Activated naive CD4-positive, alpha-beta T cell treated with anti-CD3 and anti-CD28 coated beads for 36 hours (primary cell): ENCODE results near the gene RANBP10. TPM values are rescaled to one million over a fixed set of nuclear protein-coding genes. Genes with fewer than 3 reads are reported as not detected.

Source experiments
- CTCF ChIA-PET: fragments of 350-600 bp; sonication (Branson Sonifier 250); formaldehyde crosslinking; loops from one replicate; lab custom pipeline; 2021; ENCODE audit warnings: antibody characterized with exemption; lab: Charles Lee
- DNase-seq: peaks from one replicate; pipeline ENCODE4 v3.0.0-alpha.2; 2020
- H3K27ac Mint-ChIP-seq: one replicate; pipeline ENCODE4 v1.8.0; 2021; ENCODE audit warnings: mild to moderate bottlenecking, mixed read lengths
- H3K27me3 Mint-ChIP-seq: one replicate; pipeline ENCODE4 v1.8.0; 2021; ENCODE audit warnings: low read depth, mixed read lengths
- H3K36me3 Mint-ChIP-seq: one replicate; pipeline ENCODE4 v1.8.0; 2021; ENCODE audit warnings: low read depth, mixed read lengths
- H3K4me1 Mint-ChIP-seq: one replicate; pipeline ENCODE4 v1.8.0; 2021; ENCODE audit warnings: low read depth, mixed read lengths
- H3K4me3 Mint-ChIP-seq: one replicate; pipeline ENCODE4 v1.8.0; 2021; ENCODE audit warnings: mild to moderate bottlenecking, moderate library complexity, mixed read lengths
- H3K9me3 Mint-ChIP-seq: one replicate; pipeline ENCODE4 v1.8.0; 2021; ENCODE audit warnings: mixed read lengths
- intact Hi-C: fragments of 100-400 bp; cut with micrococcal nuclease; formaldehyde crosslinking; loops from one replicate; pipeline ENCODE4 v1.15.1; 2023
- total RNA-seq, 2 experiments: library from RNA; stranded (reverse); gene quantifications; one replicate each; pipeline ENCODE4 v1.2.3, GENCODE V29; 2021

RANBP10 gene
- total RNA-seq, 2 experiments from 2014 or later, result 12.4 to 16.1 TPM

DNA sequence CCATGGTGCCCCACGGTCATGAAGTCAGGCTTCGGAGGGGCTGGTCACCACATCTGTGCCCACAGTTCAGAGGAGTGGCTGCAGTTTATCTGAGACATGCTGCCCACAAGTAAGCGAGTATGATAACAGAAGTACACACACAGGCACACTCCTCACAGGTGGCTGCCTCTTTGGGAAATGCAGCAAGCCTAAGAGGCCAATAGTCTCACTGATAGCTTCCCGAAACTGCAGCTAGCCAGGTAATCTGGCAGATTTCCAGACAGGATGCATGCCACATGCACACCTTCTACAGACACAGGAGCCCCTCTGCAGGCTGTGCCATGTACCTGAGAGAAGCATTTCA is 74.6 kb downstream of the RANBP10 start:
- H3K27ac Mint-ChIP-seq, result no peak overlapping the region
- no peak overlapping the region for H3K4me3 Mint-ChIP-seq
- no peak for DNase-seq
- intact Hi-C loops, result no loop called here
- CTCF ChIA-PET, result interaction anchor here (1.2 kb wide), 1 partner anchor 85 kb away, joined by 3 read pairs; no protein-coding TSS in a partner anchor
- no peaks in the 10 kb centered on the region for H3K4me1 Mint-ChIP-seq
- no peaks in the 10 kb centered on the region for H3K9me3 Mint-ChIP-seq
- H3K27me3 Mint-ChIP-seq, result no peaks in the 10 kb centered on the region
- peaks cover 4% of the 10 kb centered on the region for H3K36me3 Mint-ChIP-seq

- no peaks in the 10 kb centered on the region for H3K4me1 Mint-ChIP-seq
- intact Hi-C loops, result no loop called here
- H3K36me3 Mint-ChIP-seq, result peaks cover 4% of the 10 kb centered on the region
- H3K4me3 Mint-ChIP-seq, result no peak overlapping the region
- H3K9me3 Mint-ChIP-seq, result no peaks in the 10 kb centered on the region
- no peaks in the 10 kb centered on the region for H3K27me3 Mint-ChIP-seq
- CTCF ChIA-PET, result interaction anchor here (1.2 kb wide), 1 partner anchor 86 kb away, joined by 3 read pairs; no protein-coding TSS in a partner anchor
- DNase-seq, result no peak
- no peak overlapping the region for H3K27ac Mint-ChIP-seq
Measured at GRCh38 chr16:67731071-67731752, 75.1 kb downstream of the RANBP10 start.

- Mint-ChIP-seq H3K36me3 (peaks cover 4% of the 10 kb centered on the region), H3K27me3 (no peaks in the 10 kb centered on the region), H3K4me1 (no peaks in the 10 kb centered on the region), H3K27ac (no peak overlapping the region), H3K9me3 (no peaks in the 10 kb centered on the region), H3K4me3 (no peak overlapping the region)
- no peak for DNase-seq
- intact Hi-C loops, result no loop called here
- CTCF ChIA-PET, result no interaction called here
Measured at GRCh38 chr16:67730326-67730725, 76.0 kb downstream of the RANBP10 start.

DNA sequence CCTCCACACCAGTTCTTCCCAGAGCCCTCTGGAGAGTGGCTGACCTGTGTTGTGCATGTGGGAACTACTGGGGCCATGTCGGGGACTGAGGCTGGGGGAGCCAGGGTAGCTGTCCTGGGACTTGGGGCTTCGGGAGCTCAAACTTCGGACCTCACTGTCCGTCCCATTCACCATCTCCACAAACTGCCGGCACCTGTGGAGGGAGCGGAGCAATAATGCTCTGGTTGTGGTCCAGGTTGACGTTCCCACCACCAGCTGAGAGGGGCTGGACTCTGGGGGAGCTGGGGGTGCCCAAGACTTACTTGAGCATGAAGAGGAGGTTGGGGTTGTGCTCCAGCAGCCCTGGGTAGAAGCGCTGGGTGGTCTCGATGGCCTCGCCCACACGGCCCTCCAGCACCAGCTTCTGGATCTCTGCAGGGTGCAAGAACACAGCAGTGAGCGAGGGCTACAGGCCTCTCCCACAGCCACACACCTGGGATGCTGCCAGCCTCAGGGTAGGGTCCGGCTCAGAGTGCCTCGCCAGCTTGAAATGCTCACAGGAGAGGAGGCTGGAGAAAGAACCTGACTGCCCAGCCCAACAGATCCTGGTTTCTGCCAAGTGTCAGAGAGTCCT is 76.6 kb downstream of the RANBP10 start:
- Mint-ChIP-seq H3K27ac (no peak overlapping the region), H3K4me1 (no peaks in the 10 kb centered on the region), H3K4me3 (no peak overlapping the region), H3K36me3 (peaks cover 4% of the 10 kb centered on the region), H3K9me3 (no peaks in the 10 kb centered on the region), H3K27me3 (no peaks in the 10 kb centered on the region)
- intact Hi-C loops, result no loop called here
- CTCF ChIA-PET, result interaction anchor here (1.2 kb wide), 1 partner anchor 11 kb away, joined by 3 read pairs; the partner anchor contains the start of gene GFOD2
- no peak for DNase-seq

- no peak for DNase-seq
- no peaks in the 10 kb centered on the region for H3K27me3 Mint-ChIP-seq
- no peak overlapping the region for H3K4me3 Mint-ChIP-seq
- H3K27ac Mint-ChIP-seq, result no peak overlapping the region
- no peaks in the 10 kb centered on the region for H3K4me1 Mint-ChIP-seq
- CTCF ChIA-PET, result no interaction called here
- intact Hi-C loops, result no loop called here
- H3K9me3 Mint-ChIP-seq, result no peaks in the 10 kb centered on the region
- peaks cover 4% of the 10 kb centered on the region for H3K36me3 Mint-ChIP-seq
Measured at GRCh38 chr16:67727521-67728485, 78.6 kb downstream of the RANBP10 start.

DNA sequence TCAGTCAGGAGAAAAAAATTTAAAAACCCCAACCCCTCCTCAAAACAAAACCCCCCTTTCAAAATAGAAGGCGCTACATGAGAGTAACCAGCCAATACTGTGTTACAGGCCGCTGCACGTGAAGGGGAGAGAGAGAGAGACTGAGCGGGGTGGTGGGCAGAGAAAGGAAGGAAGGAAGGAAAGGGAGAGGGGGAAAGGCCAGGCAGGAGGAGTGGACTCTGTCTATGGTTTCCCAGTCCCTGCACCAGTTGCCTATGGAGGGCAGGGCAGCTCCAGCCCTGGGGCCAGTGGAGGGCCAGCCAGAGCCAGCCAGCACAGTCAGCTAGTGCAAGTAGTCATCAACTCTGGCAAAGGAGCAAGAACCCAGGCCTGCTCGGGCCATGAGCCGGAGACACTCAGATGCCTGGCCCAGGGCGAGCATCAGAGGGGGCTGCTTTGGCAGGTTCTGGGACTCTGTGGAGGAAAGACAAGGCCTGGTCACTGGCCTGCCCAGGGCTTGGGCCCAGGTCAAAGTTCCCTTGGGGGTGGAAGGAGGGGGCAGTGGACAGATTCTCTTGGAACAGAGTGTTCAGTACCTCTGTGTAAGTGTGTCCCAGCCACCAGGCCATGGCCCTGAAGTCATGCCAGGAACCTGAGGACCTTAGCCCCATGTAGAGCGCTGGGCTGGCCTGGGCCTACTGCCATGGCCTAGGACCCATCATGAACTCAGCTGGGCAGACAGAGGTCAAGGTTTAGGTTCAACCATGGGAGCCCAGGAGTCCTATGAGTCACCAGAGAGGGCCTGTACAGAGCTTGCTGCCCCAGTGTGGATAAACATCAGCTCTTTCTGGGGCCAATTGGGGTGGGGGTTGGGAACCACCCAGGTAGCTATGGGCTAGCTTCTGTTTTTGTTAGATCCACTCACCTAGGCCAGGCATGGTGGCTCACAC is 80.0 kb downstream of the RANBP10 start:
- Mint-ChIP-seq H3K4me3 (no peak overlapping the region), H3K9me3 (no peaks in the 10 kb centered on the region), H3K36me3 (peaks cover 4% of the 10 kb centered on the region), H3K27me3 (no peaks in the 10 kb centered on the region), H3K27ac (no peak overlapping the region), H3K4me1 (no peaks in the 10 kb centered on the region)
- intact Hi-C loops, result no loop called here
- CTCF ChIA-PET, result no interaction called here
- no peak for DNase-seq

GRCh38 chr16:67723911-67724305 is 82.5 kb downstream of the RANBP10 start:
- Mint-ChIP-seq H3K4me3 (no peak overlapping the region), H3K4me1 (peaks cover 13% of the 10 kb centered on the region), H3K27me3 (no peaks in the 10 kb centered on the region), H3K27ac (no peak overlapping the region), H3K9me3 (no peaks in the 10 kb centered on the region), H3K36me3 (peaks cover 4% of the 10 kb centered on the region)
- no peak for DNase-seq
- CTCF ChIA-PET, result interaction anchor here (0.7 to 1.3 kb wide), 3 partner anchors 56 to 238 kb away, joined by 3 read pairs; no protein-coding TSS in a partner anchor
- intact Hi-C loops, result no loop called here

DNA sequence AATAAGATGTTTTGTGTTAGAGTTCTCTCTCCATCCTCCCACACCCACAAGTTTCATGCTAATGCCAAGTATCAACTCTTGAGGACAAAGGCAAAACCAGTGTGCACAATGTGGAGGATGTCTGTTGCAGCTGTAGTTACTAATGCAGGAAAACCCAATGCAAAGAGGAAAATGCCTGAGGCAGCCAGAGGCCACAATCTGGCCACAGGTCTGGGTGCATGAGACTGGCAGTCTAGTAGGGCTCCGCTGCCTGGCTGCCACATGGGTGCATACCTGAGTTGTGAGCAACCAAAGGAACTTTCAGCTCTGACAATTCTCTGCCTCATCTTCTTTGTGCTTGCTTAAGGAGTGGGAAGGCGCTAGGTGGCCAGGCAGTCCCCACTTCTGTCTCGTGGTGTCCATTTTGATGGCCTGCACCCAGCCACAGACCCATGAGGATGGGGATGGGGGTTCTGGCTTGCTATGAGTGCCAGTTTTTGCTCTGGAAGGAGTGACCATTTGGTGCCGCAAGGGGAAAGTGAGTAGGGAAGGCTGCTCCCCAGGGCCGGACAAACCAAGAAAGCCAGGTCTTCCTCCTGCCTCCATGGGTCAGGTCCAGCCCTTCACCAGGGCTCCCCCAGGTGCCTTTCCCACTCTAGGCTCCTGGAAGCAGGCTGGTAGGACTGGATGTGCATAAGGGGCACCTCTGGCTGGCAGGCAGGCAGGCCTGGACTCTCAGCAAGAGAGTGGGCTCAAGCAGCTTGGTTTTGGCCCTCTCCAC is 83.0 kb downstream of the RANBP10 start:
- H3K27me3 Mint-ChIP-seq, result no peaks in the 10 kb centered on the region
- no peaks in the 10 kb centered on the region for H3K9me3 Mint-ChIP-seq
- H3K36me3 Mint-ChIP-seq, result peaks cover 4% of the 10 kb centered on the region
- no peak overlapping the region for H3K27ac Mint-ChIP-seq
- CTCF ChIA-PET, result interaction anchor here (1.0 kb wide), 1 partner anchor 60 kb away, joined by 3 read pairs; no protein-coding TSS in a partner anchor
- H3K4me3 Mint-ChIP-seq, result no peak overlapping the region
- peaks cover 17% of the 10 kb centered on the region for H3K4me1 Mint-ChIP-seq
- intact Hi-C loops, result no loop called here
- no peak for DNase-seq

DNA sequence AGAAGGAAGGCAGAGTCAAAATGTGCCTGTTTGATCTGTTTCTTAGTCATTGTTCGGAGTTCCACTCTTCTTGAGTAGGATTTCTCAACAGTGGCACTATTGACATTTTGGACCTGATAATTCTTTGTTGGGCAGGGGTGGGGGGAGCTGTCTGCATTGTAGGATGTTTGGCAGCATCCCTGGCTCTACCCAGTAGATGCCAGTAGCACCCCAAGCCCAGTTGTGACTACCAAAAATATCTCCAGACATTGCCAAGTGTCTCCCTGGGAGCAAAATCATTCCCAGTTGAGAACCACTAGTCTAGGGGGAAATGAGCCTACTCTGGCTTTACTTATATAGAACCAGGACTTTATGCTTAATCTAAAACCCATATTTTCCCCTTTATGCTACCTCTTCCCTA is 86.1 kb downstream of the RANBP10 start:
- Mint-ChIP-seq H3K4me3 (peak overlapping the region; percentile 96), H3K4me1 (peaks cover 36% of the 10 kb centered on the region), H3K27ac (no peak overlapping the region), H3K27me3 (no peaks in the 10 kb centered on the region), H3K9me3 (no peaks in the 10 kb centered on the region), H3K36me3 (peaks cover 2% of the 10 kb centered on the region)
- CTCF ChIA-PET, result interaction anchor here (1.1 kb wide), 1 partner anchor 163 kb away, joined by 3 read pairs; no protein-coding TSS in a partner anchor
- no peak for DNase-seq
- intact Hi-C loops, result loop anchor here (1.0 kb wide), 1 partner anchor 158 kb away; the partner anchor contains the start of gene CTCF

DNA sequence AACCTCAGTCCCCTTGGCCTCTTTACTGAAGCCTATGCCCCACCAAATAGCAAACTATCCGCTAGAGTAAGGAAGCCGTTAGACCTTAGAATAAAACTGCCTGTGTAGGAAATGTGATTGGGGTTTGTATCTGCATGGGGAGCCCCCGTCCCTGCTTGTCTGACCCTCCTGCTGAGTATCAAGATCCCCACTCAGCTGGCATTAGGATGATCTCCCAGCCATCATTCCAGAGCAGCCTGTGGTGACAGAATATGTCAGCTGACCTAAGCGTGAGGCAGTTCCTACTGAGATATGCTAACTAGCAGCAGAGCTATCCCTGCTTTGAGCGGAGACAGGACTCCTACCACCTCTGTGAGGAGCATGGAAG is 86.6 kb downstream of the RANBP10 start:
- peak; percentile 43 for DNase-seq
- Mint-ChIP-seq H3K9me3 (no peaks in the 10 kb centered on the region), H3K36me3 (peaks cover 2% of the 10 kb centered on the region), H3K4me3 (peak overlapping the region; percentile 96), H3K4me1 (peaks cover 36% of the 10 kb centered on the region), H3K27me3 (no peaks in the 10 kb centered on the region), H3K27ac (peak overlapping the region; percentile 96)
- intact Hi-C loops, result loop anchor here (1.0 to 5.0 kb wide), 7 partner anchors 16 to 238 kb away; partner anchors contain the start of genes ACD, ATP6V0D1, CTCF and PARD6A
- CTCF ChIA-PET, result interaction anchor here (0.8 to 2.2 kb wide), 5 partner anchors 10 to 199 kb away, joined by 3 to 9 read pairs (median 3); no protein-coding TSS in a partner anchor
